Smooth muscle cell (in vitro differentiated cells): Measurements from ENCODE around the gene BCL6B. TPM values are rescaled to one million over a fixed set of nuclear protein-coding genes. Genes with fewer than 3 reads are reported as not detected.

Experiments used
- microRNA counts: library from miRNA; unstranded; fragments of <30 nt; microRNA quantifications from one replicate; lab custom pipeline; 2016
- polyA plus RNA-seq: library from polyadenylated mRNA; unstranded; fragments of >200 nt; fragmentation: Nextera tagmentation; extraction: Ambion mirVana; gene quantifications from 2 replicates; pipeline ENCODE4 v1.2.1, GENCODE V29; 2016
- small RNA-seq: library from RNA; depleted of rRNA; stranded (forward); fragments of <200 nt; gene quantifications from one replicate; pipeline ENCODE3, GENCODE V24; 2014
- total RNA-seq: library from RNA; depleted of rRNA; stranded (reverse); fragments of >200 nt; gene quantifications from 2 replicates; pipeline ENCODE4 v1.2.3, GENCODE V29; 2014

Gene BCL6B
- total and polyA plus RNA-seq, 2 experiments from 2014 or later = not detected

MicroRNAs within 50 kb of the gene (microRNA counts, 767-probe panel; counts per million panel counts)
- 183 counts per million for microRNA hsa-miR-195-5p (lab: Ali Mortazavi, UCI)
- 183 counts per million for microRNA hsa-miR-497-5p (lab: Ali Mortazavi, UCI)

Small RNAs within 50 kb of the gene (small RNA-seq; reads per million reads assigned to genes)
- not detected for gene AC120057.1

Other genes with a start within 250 kb of the BCL6B start
- not detected in 2 replicates for gene FBXO39, start 246.8 kb upstream of the BCL6B start, total RNA-seq
- 0.78 TPM in 1 of 2 replicates, not detected in the other for gene FBXO39, start 246.8 kb upstream of the BCL6B start, polyA plus RNA-seq
- not detected in 2 replicates for gene TEKT1, start 191.3 kb upstream of the BCL6B start, total RNA-seq
- not detected in 2 replicates for gene TEKT1, start 191.3 kb upstream of the BCL6B start, polyA plus RNA-seq
- gene ALOX12, start 27.0 kb upstream of the BCL6B start, total RNA-seq = not detected in 2 replicates
- 0.35 and 0.72 TPM in 2 replicates for gene ALOX12, start 27.0 kb upstream of the BCL6B start, polyA plus RNA-seq
- 350 and 356 TPM in 2 replicates for gene RNASEK, start 10.4 kb upstream of the BCL6B start, total RNA-seq
- gene RNASEK, start 10.4 kb upstream of the BCL6B start, polyA plus RNA-seq = 718 and 785 TPM in 2 replicates
- 2.0 and 2.7 TPM in 2 replicates for gene SLC16A13, start 13.0 kb downstream of the BCL6B start, total RNA-seq
- 3.5 TPM in 2 replicates for gene SLC16A13, start 13.0 kb downstream of the BCL6B start, polyA plus RNA-seq
- gene SLC16A11, start 21.0 kb downstream of the BCL6B start, total RNA-seq = 0.36 TPM in 1 of 2 replicates, not detected in the other
- gene SLC16A11, start 21.0 kb downstream of the BCL6B start, polyA plus RNA-seq = 0.65 and 0.80 TPM in 2 replicates
- gene CLEC10A, start 57.2 kb downstream of the BCL6B start, total RNA-seq = not detected in 2 replicates
- not detected in 2 replicates for gene CLEC10A, start 57.2 kb downstream of the BCL6B start, polyA plus RNA-seq
- gene ASGR2, start 91.8 kb downstream of the BCL6B start, total RNA-seq = 0.22 TPM in 1 of 2 replicates, not detected in the other
- 0.15 and 0.50 TPM in 2 replicates for gene ASGR2, start 91.8 kb downstream of the BCL6B start, polyA plus RNA-seq
- gene ASGR1, start 156.3 kb downstream of the BCL6B start, total RNA-seq = 1.2 and 3.6 TPM in 2 replicates
- 4.2 and 11.0 TPM in 2 replicates for gene ASGR1, start 156.3 kb downstream of the BCL6B start, polyA plus RNA-seq
- 9.4 and 12.3 TPM in 2 replicates for gene DLG4, start 196.8 kb downstream of the BCL6B start, total RNA-seq
- 2.3 and 4.2 TPM in 2 replicates for gene DLG4, start 196.8 kb downstream of the BCL6B start, polyA plus RNA-seq
- gene ACADVL, start 196.9 kb downstream of the BCL6B start, total RNA-seq = 136 and 185 TPM in 2 replicates
- gene ACADVL, start 196.9 kb downstream of the BCL6B start, polyA plus RNA-seq = 331 and 541 TPM in 2 replicates
- gene DVL2, start 211.5 kb downstream of the BCL6B start, total RNA-seq = 26.1 and 31.8 TPM in 2 replicates
- 46.7 and 49.6 TPM in 2 replicates for gene DVL2, start 211.5 kb downstream of the BCL6B start, polyA plus RNA-seq
- gene PHF23, start 216.4 kb downstream of the BCL6B start, total RNA-seq = 41.6 and 48.5 TPM in 2 replicates
- 33.8 and 46.5 TPM in 2 replicates for gene PHF23, start 216.4 kb downstream of the BCL6B start, polyA plus RNA-seq
- 305 and 363 TPM in 2 replicates for gene GABARAP, start 219.4 kb downstream of the BCL6B start, total RNA-seq
- gene GABARAP, start 219.4 kb downstream of the BCL6B start, polyA plus RNA-seq = 725 and 735 TPM in 2 replicates
- 46.3 and 57.5 TPM in 2 replicates for gene CTDNEP1, start 228.7 kb downstream of the BCL6B start, total RNA-seq
- gene CTDNEP1, start 228.7 kb downstream of the BCL6B start, polyA plus RNA-seq = 88.4 and 96.2 TPM in 2 replicates
- 17.3 and 18.7 TPM in 2 replicates for gene ELP5, start 229.2 kb downstream of the BCL6B start, total RNA-seq
- 41.3 and 42.4 TPM in 2 replicates for gene ELP5, start 229.2 kb downstream of the BCL6B start, polyA plus RNA-seq
- 26.7 and 33.7 TPM in 2 replicates for gene CLDN7, start 239.4 kb downstream of the BCL6B start, total RNA-seq
- gene CLDN7, start 239.4 kb downstream of the BCL6B start, polyA plus RNA-seq = 25.2 and 102 TPM in 2 replicates